Measurements from ENCODE around the gene LPCAT3. TPM values are rescaled to one million over a fixed set of nuclear protein-coding genes. Genes with fewer than 3 reads are reported as not detected.
"Not testable (repeated sequence)": the region's sequence is repeated elsewhere in the genome, so short reads cannot be mapped to it uniquely, and the experiment has no call there.

Gene LPCAT3
- polyA plus RNA-seq, 3 donors from 2014 or later = 18.4 to 39.2 (median 34.8) TPM

DNA sequence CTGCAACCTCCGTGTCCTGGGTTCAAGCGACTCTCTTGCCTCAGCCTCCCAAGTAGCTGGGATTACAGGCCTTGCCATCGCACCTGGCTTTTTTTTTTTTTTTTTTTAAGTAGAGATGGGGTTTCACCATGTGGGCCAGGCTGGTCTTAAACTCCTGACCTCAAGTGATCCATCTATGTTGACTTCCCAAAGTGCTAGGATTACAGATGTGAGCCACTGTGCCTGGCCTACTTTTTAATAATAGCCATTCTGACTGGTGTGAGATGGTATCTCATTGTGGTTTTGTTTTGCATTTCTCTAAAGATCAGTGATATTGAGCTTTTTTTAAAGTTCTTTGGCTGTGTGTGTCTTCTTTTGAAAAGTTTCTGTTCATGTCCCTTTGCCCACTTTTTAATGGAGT is 31.7 kb upstream of the LPCAT3 start:
- not testable (repeated sequence) for H3K4me1 Mint-ChIP-seq; H3K27me3 Mint-ChIP-seq (ENCODE audit: low read depth in 3 of 3); H3K9me3 Mint-ChIP-seq; DNase-seq; H3K27ac Mint-ChIP-seq; H3K36me3 Mint-ChIP-seq; H3K4me3 Mint-ChIP-seq

DNA sequence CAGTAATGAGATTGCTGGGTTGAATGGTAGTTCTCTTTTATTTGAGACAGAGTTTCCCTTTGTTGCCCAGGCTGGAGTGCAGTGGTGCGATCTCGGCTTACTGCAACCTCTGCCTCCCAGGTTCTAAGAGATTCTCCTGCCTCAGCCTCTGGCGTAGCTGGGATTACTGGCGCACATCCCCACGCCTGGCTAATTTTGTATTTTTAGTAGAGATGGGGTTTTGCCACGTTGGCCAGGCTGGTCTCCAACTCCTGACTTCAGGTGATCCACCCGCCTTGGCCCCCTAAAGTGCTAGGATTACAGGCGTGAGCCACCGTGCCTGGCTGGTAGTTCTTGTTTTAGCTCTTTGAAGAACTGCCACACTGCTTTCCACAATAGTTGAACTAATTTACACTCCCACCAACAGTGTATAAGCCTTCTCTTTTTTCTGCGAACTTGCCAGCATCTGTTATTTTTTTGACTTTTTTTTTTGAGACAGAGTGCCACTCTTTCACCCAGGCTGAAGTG is 31.2 kb upstream of the LPCAT3 start:
- H3K36me3 Mint-ChIP-seq; H3K27me3 Mint-ChIP-seq (ENCODE audit: low read depth in 3 of 3); H3K4me3 Mint-ChIP-seq; H3K27ac Mint-ChIP-seq; DNase-seq; H3K4me1 Mint-ChIP-seq; H3K9me3 Mint-ChIP-seq: not testable (repeated sequence)

GRCh38 chr12:7047306-7047705 is 29.0 kb upstream of the LPCAT3 start:
- Mint-ChIP-seq H3K36me3 (no peaks in the 10 kb centered on the region), H3K27me3 (ENCODE audit: low read depth in 3 of 3) (peaks cover 0 to 5% (median 0%) of the 10 kb centered on the region in 3 donors), H3K4me1 (no peaks in the 10 kb centered on the region), H3K9me3 (no peaks in the 10 kb centered on the region), H3K4me3 (no peak overlapping the region), H3K27ac (no peak overlapping the region)
- DNase-seq = no peak

GRCh38 chr12:7046383-7047105 is 28.3 kb upstream of the LPCAT3 start:
- H3K27me3 Mint-ChIP-seq (ENCODE audit: low read depth in 3 of 3) = peaks cover 0 to 3% (median 0%) of the 10 kb centered on the region in 3 donors
- H3K9me3 Mint-ChIP-seq = no peaks in the 10 kb centered on the region
- no peaks in the 10 kb centered on the region for H3K4me1 Mint-ChIP-seq
- H3K36me3 Mint-ChIP-seq = no peaks in the 10 kb centered on the region
- DNase-seq = no peak
- H3K4me3 Mint-ChIP-seq = no peak overlapping the region
- H3K27ac Mint-ChIP-seq = no peak overlapping the region

DNA sequence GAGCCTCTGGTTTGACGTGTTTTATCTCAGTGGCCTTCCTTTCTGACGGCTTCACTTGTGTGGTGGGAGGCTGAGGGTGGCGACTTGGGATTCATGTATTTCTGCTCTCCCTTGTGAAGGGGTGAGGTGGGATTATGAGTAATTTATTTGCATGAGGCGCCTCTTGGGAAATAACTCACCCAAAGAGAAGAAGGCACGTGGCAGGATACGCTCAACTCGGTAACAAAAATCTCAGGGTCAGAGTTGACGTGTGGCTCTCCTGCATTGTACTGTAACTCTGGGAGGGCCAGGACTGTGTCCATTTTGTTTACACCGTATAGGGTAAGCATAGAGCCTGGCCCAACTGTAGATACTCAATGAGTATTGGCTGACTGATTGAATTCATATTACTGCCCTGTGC is 27.6 kb upstream of the LPCAT3 start:
- no peak overlapping the region for H3K27ac Mint-ChIP-seq
- H3K36me3 Mint-ChIP-seq = no peaks in the 10 kb centered on the region
- peaks cover 0 to 1% (median 0%) of the 10 kb centered on the region in 3 donors for H3K27me3 Mint-ChIP-seq (ENCODE audit: low read depth in 3 of 3)
- no peaks in the 10 kb centered on the region for H3K4me1 Mint-ChIP-seq
- H3K9me3 Mint-ChIP-seq = no peaks in the 10 kb centered on the region
- DNase-seq = no peak
- no peak overlapping the region for H3K4me3 Mint-ChIP-seq

GRCh38 chr12:7042842-7043241 is 24.6 kb upstream of the LPCAT3 start:
- DNase-seq = peak in 1 of 3 donors; percentile 21
- Mint-ChIP-seq H3K27me3 (ENCODE audit: low read depth in 3 of 3) (peaks cover 0 to 2% (median 1%) of the 10 kb centered on the region in 3 donors), H3K36me3 (no peaks in the 10 kb centered on the region)

GRCh38 chr12:7039403-7039802 is 21.1 kb upstream of the LPCAT3 start:
- H3K9me3 Mint-ChIP-seq = peaks cover 0 to 2% (median 0%) of the 10 kb centered on the region in 6 donors
- peaks cover 0 to 2% (median 0%) of the 10 kb centered on the region in 3 donors for H3K27me3 Mint-ChIP-seq (ENCODE audit: low read depth in 3 of 3)
- H3K4me3 Mint-ChIP-seq = no peak overlapping the region
- no peak for DNase-seq
- H3K4me1 Mint-ChIP-seq = peaks cover 0 to 5% of the 10 kb centered on the region in 2 donors
- H3K27ac Mint-ChIP-seq = no peak overlapping the region
- H3K36me3 Mint-ChIP-seq = no peaks in the 10 kb centered on the region

More at GRCh38 chr12:7042842-7043241, 24.6 kb upstream of the LPCAT3 start:
- Mint-ChIP-seq H3K9me3 (no peaks in the 10 kb centered on the region), H3K4me1 (no peaks in the 10 kb centered on the region), H3K4me3 (no peak overlapping the region), H3K27ac (no peak overlapping the region)

GRCh38 chr12:7038591-7038990 is 20.3 kb upstream of the LPCAT3 start:
- peaks cover 0 to 5% of the 10 kb centered on the region in 2 donors for H3K4me1 Mint-ChIP-seq
- H3K27ac Mint-ChIP-seq = peak overlapping the region in 1 of 6 donors; percentile 72
- peaks cover 0 to 4% (median 2%) of the 10 kb centered on the region in 3 donors for H3K27me3 Mint-ChIP-seq (ENCODE audit: low read depth in 3 of 3)
- no peak for DNase-seq
- H3K4me3 Mint-ChIP-seq = peak overlapping the region in 3 of 5 donors; percentile 24 to 34 (median 33)
- H3K9me3 Mint-ChIP-seq = peaks cover 0 to 2% (median 0%) of the 10 kb centered on the region in 6 donors
- H3K36me3 Mint-ChIP-seq = no peaks in the 10 kb centered on the region

DNA sequence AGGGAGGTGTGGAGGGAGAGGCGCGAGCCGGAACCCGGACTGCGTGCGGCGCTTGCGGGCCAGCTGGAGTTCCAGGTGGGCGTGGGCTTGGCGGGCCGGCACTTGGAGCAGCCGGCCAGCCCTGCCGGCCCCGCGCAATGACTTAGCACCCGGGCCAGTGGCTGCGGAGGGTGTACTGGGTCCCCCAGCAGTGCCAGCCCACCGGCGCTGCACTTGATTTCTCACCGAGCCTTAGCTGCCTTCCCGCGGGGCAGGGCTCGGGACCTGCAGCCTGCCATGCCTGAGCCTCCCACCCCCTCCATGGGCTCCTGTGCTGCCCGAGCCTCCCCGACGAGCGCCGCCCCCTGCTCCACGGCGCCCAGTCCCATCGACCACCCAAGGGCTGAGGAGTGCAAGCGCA is 19.1 kb upstream of the LPCAT3 start:
- H3K4me1 Mint-ChIP-seq; H3K9me3 Mint-ChIP-seq; H3K36me3 Mint-ChIP-seq; DNase-seq; H3K4me3 Mint-ChIP-seq; H3K27ac Mint-ChIP-seq; H3K27me3 Mint-ChIP-seq (ENCODE audit: low read depth in 3 of 3): not testable (repeated sequence)

- Mint-ChIP-seq H3K9me3 (peaks cover 0 to 2% (median 0%) of the 10 kb centered on the region in 6 donors), H3K27me3 (ENCODE audit: low read depth in 3 of 3) (peaks cover 0 to 7% (median 4%) of the 10 kb centered on the region in 3 donors), H3K4me3 (no peak overlapping the region), H3K27ac (no peak overlapping the region), H3K36me3 (no peaks in the 10 kb centered on the region), H3K4me1 (peaks cover 0 to 5% of the 10 kb centered on the region in 2 donors)
- no peak for DNase-seq
Observed at GRCh38 chr12:7035463-7035862, 17.2 kb upstream of the LPCAT3 start.

GRCh38 chr12:7034464-7034863 is 16.2 kb upstream of the LPCAT3 start:
- no peak for DNase-seq
- H3K27ac Mint-ChIP-seq = no peak overlapping the region
- H3K4me3 Mint-ChIP-seq = no peak overlapping the region
- H3K4me1 Mint-ChIP-seq = peaks cover 0 to 5% of the 10 kb centered on the region in 2 donors
- no peaks in the 10 kb centered on the region for H3K36me3 Mint-ChIP-seq
- H3K27me3 Mint-ChIP-seq (ENCODE audit: low read depth in 3 of 3) = peaks cover 0 to 11% (median 4%) of the 10 kb centered on the region in 3 donors
- peaks cover 0 to 2% (median 0%) of the 10 kb centered on the region in 6 donors for H3K9me3 Mint-ChIP-seq

DNA sequence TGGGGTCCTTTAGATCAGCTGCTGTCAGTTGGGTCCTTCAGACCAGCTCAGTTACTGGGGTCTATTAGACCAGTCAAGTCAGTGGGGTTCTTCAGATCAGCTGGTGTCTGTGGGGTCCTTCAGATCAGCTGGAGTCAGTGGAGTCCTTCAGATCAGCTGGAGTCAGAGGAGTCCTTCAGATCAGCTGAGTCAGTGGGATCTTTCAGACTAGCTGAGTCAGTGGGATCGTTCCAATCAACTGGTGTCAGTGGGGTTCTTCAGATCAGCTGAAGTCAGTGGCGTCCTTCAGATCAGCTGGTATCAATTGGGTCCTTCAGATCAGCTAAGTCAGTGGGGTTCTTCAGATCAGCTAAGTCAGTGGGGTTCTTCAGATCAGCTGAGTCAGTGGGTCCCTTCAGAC is 14.7 kb upstream of the LPCAT3 start:
- Mint-ChIP-seq H3K4me3 (no peak overlapping the region), H3K36me3 (no peaks in the 10 kb centered on the region), H3K4me1 (peaks cover 0 to 5% of the 10 kb centered on the region in 2 donors), H3K27me3 (ENCODE audit: low read depth in 3 of 3) (peaks cover 0 to 11% (median 2%) of the 10 kb centered on the region in 3 donors), H3K9me3 (peaks cover 0 to 2% (median 0%) of the 10 kb centered on the region in 6 donors), H3K27ac (no peak overlapping the region)
- DNase-seq = no peak

DNA sequence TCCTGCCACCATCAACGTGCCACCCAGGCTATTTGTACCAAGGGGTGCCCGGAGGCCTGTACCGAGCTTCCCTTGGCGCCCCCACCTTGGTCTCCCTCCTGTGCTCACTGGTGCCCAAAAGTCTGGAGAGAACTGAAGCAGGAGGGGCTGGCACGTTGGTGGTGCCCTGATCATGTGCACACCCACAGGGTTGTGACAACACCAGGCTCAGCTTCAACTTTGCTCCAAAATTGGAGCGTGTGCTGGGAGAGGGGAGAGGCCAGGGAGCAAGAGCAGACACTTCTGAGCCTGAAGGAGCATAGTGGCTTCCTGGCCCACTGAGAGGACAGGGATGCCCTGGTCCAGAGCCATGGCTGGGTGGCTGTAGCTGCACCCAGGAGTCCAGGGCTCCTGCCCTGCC is 13.0 kb upstream of the LPCAT3 start:
- DNase-seq = no peak
- H3K9me3 Mint-ChIP-seq = peaks cover 0 to 2% (median 0%) of the 10 kb centered on the region in 6 donors
- no peak overlapping the region for H3K27ac Mint-ChIP-seq
- H3K4me3 Mint-ChIP-seq = no peak overlapping the region
- no peaks in the 10 kb centered on the region for H3K36me3 Mint-ChIP-seq
- peaks cover 0 to 11% (median 2%) of the 10 kb centered on the region in 3 donors for H3K27me3 Mint-ChIP-seq (ENCODE audit: low read depth in 3 of 3)
- H3K4me1 Mint-ChIP-seq = no peaks in the 10 kb centered on the region

- H3K27ac Mint-ChIP-seq = no peak overlapping the region
- H3K4me1 Mint-ChIP-seq = no peaks in the 10 kb centered on the region
- no peak for DNase-seq
- H3K4me3 Mint-ChIP-seq = no peak overlapping the region
- H3K36me3 Mint-ChIP-seq = no peaks in the 10 kb centered on the region
- peaks cover 0 to 4% (median 0%) of the 10 kb centered on the region in 3 donors for H3K27me3 Mint-ChIP-seq (ENCODE audit: low read depth in 3 of 3)
- H3K9me3 Mint-ChIP-seq = no peaks in the 10 kb centered on the region
Observed at GRCh38 chr12:7026854-7027253, 8.6 kb upstream of the LPCAT3 start.
